IPS-NIHi11 (cell line): ENCODE data around the gene CHURC1.

Experiments used
- DNase-seq: peaks from one replicate; pipeline ENCODE4 v3.0.0; 2012; ENCODE audit warnings: mixed read lengths, low spot score

CHURC1 gene

DNA sequence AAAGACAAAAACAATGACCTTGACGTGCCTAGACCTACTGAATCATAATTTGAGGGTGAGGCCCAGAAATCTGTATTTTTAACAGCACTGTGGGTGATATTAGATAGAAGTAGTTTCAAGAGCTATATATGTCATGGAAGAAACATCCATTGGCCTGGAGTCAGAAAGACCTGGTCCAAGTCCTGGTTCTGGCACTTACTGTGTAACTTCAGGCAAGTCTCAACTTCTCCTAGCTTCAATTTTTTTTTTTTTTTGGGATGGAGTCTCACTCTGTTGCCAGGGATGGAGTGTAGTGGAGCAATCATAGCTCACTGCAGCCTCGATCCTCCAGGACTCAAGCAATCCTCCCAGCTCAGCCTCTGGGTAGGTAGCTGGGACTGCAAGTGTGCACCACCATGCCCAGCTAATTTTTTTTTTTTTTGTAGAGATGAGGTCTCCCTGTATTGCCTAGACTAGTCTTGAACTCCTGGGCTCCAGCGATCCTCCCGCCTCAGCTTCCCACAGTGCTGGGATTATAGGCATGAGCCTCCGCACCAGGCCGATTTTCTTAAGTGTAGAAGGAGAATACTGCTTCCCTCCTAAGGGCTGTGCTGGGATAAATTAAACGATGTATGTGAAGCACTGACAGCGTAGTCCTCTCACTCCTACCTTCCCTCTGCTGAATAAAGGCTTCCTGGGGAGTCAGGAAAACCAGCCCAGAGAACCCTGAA, 42.6 kb downstream of the CHURC1 start:
- no peak for DNase-seq

DNA sequence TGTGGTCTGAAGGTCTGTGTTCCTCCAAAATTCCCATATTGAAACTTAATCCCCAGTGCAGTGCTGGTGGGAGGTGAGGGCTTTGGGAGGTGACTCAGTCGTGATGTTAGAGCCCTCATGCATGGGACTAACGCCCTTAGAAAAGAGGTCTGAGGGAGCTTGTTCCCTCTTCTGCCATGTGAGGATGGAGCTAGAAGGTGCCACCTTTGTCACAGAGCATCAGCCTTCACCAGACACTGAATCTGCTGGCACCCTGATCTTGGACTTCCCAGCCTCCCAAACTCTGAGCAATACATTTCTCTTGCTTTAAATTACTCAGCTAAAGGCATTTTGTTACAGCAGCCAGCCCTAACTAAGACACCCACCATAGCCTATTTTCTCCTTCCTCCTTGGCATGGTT, 43.9 kb downstream of the CHURC1 start:
- DNase-seq = no peak

DNA sequence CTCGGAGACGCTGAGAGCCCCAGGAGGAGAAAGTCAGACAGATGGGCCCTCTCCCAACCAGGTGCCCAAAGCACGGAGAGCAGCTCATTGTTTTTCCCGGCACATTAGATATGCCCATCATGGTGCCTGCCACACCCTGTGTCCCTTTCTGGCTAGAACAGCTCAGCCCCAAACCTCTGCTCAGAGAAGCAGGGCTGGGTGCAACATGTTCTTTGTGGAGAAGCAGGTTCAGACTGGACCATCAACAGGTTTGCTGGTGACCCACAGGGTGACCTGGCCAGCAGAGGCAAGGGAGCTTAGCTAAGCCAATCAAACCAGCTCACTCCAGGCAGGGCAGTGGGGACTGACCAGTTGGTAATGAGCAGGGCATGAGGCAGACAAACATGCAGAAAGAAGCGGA, 44.5 kb downstream of the CHURC1 start:
- no peak for DNase-seq

DNA sequence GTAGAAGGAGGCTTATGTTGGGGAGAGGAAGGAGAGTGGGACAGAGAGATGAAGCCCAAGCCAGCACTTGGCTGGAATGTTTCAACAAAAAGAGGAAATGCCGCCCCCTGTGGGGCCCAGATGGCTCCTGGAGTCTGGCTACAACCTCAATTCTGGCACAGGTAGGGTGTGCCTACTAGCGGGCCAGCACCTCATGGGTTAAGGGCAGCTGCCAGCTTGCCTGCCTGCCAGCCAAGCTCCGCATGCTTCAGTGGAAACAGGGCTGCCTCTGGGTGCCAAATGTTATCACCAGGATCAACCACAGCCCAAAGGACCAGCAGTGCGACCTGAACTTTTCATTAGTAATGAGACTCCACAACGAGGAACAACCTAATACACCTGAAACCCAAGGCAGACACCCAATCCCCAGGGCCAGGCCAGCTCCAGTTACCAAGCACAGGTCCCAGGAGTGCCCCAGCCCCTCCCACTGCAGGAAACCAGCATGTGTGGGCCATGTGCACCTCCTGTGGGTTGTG, 46.6 kb downstream of the CHURC1 start:
- peak; percentile 72 for DNase-seq

DNA sequence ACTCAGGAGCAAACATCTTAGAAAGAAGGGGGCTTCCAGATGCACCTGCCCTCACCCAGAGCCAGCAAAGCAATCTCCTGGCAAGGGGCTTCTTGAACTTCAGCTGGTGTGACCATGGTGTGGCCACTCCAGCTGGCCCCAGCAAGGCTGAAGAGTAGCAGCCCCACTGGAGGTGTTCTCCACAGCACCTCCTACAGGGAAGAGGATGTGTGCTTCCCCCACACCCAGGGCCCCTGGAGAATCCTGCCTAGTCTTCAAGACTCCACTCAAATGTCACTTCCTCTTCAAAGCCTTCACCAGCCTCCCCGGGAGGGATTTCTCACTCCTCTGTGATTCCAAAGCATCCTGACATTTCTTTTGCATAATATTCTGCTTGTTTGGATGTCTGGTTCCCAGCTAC, 49.4 kb downstream of the CHURC1 start:
- peak; percentile 30 for DNase-seq

DNA sequence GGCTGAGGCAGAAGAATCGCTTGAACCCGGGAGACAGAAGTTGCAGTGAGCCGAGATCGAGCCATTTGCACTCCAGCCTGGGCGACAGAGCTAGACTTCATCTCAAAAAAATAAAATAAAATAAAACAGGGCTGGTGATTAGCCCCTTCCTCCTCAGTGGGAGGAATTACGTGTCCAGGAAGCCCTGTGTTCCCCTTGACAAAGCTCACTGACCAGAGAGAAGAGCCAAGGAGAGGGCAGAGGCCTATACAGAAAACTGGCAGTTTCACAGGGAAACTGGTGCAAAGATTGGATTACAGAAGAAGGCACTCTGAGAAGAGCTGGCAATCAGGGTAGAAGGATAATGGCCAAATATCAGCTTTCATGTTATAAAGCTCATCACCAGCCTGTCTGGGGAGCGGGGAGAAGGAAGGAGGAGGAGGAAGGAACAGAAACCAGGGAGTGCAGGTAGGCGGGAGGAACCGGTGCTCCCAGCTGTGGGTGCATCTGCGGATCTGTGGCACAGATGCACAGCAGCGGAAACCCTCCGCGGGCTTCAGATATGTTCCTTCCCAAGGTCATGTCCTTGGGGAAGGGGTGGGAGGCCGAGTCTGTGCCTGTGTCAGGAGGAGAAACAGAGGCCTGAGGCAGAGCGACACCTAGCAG, 51.2 kb downstream of the CHURC1 start:
- DNase-seq = no peak

DNA sequence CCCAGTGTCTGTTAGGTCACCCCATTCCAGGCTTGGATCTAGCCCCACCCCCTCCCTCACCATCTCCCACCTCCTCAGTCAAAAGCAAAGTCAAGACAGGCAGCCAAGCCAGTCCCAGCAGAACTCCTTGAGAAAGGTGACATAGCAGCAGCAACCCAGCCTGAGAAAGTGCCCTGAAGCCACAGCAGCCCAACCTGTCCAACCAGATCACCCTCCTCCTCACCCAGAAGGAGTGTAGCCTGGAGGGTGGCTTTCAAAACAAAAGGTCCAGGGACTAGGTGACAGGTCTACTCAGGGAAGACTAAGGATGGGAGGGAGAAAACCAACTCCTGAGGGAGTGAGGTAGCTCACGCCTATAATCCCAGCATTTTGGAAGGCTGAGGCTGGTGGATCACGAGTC, 52.7 kb downstream of the CHURC1 start:
- no peak for DNase-seq

DNA sequence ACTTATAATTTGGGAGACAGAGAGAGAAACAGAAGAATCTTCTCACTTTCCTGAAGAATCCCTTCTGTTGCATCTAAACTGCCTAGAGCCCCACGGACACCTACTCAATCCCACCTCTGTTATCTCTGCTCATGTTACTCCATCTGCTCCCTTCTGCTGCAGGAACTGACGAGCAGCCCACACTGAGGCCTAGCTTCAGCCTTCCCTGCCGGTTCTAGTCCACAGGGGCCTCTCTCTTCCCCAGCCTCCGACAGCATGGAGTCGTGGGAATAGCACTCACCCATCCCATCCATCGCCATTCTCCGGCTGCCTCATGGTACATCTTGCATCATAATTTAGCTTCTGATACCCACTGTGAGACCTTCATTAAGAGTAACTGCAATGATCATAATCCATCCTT, 53.9 kb downstream of the CHURC1 start:
- no peak for DNase-seq

DNA sequence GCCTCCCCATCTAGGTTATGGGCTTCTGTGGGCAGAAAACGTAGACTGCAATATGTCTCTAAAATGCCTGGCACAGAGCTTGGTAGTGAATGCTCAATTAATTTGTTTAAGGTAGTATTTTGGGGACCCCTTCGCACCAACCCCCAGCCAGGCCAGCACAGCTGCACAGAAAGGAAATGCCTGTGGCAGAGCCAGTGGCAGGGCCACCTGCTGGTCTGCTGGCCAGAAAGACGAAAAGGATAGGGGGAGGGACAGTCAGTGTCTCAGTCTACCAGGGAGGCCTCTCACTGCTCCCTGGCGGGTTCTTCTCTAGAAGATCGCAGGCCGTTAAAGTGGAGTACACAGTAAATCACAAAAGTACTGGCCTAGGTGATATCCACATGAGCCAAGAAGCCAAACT, 54.4 kb downstream of the CHURC1 start:
- DNase-seq = peak; percentile 45

DNA sequence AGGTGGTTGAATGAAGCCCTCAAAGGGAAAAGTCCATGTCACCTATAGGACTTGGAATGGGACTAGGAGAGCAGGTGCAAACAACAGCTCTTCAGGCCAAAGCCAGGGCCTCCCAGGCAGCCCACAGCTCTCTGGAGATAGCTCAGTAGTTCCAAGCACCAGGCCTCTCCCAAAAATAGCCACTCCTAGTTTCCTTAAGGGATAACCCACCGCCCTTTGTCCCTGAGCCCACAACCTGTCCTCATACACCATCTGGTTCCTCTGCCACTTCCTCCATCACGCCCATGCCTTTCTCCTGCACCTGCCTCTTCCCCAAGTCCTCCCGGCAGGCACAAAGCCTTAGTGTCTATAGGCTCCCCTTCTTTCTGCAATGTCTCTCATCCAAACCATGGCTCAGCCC, 55.8 kb downstream of the CHURC1 start:
- no peak for DNase-seq

DNA sequence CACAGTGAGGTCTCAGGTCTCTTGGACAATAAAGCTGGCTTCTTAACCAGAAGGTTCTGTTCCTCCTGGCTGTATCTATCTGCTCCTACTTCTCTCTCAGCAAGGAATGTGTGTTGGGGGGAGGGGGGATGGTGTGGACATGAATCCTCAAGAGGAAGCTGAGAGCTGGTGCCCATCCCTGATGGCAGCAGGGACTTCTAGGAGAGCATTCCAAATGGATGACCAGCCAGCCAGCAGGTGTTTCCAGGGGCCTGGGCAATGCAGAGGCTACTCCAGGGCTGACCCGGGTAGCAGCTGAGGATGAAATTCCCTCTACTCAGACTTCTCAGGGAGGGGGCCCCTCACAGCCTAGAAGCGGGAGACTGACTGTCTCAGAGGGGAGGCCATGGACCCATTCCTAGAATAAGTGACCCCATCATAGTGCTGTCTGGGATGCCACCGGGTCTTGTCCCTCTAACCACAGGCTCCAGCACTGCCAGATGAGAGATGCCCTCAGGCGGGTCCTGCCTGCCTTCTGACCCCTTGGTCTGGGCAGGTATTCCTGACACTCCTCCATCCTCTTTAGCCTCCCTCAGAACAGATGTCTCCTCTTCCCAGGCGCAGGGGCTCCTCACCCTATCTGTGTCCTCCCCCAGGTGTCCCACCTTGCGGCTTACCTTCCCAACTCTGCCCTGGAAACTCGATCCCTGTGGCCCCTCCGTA, 56.7 kb downstream of the CHURC1 start:
- DNase-seq = no peak

DNA sequence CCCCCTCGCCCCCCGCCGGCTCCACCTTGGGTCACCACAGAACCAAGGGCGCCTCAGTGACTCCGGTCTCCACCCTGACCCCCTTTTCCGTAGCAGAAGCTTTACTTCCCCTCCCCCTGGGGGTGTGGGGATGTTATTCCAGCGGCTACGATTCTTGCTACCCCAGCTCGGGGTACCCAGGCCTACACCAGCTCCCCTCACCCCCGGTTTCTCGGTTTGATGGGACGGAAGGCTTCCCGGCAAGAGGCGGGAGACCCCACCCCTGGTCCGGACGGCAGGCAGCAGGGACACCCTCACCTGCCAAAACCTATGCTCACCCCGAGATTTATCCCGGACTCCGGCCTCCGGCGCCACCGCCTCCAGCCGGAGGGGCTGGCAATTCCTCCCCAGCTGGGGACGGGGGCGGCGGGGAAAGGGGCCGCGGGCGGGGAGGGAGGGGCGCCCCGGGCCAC, 57.3 kb downstream of the CHURC1 start:
- DNase-seq = no peak

DNA sequence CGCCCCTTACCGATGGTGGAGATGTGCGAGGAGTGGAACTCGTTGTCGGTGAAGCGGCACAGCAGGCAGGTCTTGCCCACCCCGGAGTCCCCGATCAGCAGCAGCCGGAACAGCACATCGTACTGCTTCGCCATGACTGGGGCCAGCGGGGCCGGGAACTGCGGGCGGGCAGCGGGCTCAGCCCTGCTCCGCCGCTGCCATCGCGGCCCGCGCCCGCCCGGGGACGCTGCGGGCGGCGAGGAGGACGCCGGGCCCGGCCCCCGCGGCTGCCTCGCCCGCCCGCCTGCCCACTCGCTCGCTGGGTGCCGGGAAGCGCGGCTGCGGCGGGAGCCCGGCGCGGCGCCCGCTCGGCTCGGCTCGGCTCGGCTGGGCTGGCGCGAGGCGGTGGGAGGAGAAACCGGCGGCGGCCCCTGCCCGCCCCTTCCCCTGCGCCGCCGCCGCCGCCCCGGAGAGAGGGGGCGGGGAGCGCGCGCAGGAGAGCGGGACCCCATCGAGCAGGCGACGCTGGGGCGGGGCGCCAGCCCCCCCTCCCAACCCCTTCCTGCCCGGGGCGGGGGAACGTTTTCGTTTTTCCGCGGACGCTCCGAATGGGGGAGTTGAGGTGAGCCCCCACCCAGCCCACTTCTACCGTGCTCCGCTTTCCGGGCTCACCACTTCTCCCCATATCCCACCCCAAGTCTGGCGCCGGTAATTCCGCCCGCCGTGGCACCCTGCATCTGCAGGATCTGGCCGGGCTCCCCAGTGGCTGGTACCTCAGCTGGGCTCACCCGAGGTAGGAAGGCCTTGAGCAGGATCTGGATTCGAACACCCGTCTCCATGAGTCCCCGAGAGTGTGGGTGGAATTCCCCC, 57.9 kb downstream of the CHURC1 start, which contains the start of gene RAB15:
TSS of gene RAB15 (minus strand) at position 394 of the 849 bp plus-strand sequence. CDS start at position 134, 260 bp downstream.
- peak; percentile 78 for DNase-seq

DNA sequence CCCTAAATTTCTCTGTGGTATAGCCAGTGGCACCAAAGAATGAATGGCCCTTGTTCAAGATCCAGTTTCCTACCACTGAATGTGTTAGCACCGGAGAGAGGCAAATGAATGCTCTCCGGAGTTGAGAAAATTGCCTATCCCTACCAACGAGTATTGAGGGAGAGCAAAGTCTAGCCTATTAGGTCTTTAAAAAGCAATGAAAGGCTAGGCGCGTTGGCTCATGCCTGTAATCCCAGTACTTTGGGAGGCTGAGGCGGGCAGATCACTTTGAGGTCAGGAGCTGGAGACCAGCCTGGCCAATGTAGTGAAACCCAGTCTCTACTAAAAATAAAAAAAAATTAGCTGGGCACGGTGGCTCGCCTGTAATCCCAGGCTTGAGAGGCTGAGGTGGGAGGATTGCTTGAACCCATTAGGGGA, 58.8 kb downstream of the CHURC1 start:
- no peak for DNase-seq

DNA sequence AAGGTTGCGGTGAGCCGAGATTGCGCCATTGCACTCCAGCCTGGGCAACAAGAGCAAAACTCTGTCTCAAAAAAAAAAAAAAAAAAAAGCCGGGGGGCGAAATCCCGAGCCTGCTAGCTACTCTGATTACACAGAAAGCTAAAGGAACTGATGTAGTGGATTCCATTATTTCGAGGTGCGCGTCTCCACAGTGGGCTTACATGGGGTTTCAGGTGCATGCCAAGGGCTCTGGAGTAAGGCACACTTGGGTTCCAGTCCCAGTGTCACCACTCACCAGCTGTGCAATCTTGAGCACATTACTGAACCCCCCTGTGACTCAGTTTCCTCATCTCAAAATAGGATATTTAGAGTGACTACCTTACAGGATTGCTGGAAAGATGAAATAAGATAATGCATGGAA, 59.6 kb downstream of the CHURC1 start:
- no peak for DNase-seq

DNA sequence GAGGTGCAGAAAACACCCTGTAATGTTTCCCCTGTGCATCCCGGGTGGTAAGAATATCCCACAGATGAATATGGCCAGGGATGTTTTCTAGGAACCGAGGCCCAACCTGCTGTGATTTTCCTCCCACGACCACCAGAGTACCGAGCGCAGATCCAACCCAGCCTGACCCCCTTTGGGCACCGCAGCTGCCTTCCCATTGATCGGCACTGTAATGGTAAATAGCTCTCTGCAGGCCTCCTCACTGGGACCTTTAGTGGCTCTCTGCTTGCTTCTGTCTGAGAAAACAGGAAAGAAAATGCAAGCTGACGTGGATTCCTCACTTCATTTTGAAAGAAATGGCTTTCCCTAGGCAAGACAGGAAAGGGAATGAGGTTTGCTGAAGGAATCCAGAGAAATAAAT, 60.3 kb downstream of the CHURC1 start:
- DNase-seq = peak; percentile 56

DNA sequence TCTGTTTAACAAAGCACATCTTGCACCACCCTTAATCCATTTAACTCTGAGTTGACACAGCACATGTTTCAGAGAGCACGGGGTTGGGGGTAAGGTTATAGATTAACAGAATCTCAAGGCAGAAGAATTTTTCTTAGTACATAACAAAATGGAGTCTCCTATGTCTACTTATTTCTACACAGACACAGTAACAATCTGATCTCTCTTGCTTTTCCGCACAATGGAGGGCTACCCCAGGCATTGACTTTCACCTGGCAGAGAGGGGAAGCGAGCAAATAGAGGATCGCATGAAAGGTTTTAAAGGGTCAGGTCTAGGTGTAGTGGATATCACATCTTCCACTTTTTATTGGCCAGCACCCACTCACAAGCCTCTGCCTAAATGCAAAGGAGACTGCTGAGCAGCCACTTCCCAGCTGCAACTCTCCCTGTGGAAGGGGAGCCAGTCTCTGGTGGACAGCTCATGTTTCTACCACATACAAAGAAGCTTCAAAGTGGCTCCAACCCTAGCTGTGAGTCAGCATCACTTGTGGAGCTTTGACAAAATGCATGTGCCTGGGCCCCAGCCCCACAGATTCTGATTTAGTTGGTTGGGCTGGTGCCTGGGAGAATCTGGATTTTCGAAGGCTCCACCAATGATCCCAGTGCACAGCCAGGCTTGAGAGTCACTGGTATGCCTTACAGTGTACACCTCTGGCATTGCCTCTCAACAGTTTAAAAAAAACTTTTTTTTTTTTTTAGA, 65.2 kb downstream of the CHURC1 start:
- no peak for DNase-seq

DNA sequence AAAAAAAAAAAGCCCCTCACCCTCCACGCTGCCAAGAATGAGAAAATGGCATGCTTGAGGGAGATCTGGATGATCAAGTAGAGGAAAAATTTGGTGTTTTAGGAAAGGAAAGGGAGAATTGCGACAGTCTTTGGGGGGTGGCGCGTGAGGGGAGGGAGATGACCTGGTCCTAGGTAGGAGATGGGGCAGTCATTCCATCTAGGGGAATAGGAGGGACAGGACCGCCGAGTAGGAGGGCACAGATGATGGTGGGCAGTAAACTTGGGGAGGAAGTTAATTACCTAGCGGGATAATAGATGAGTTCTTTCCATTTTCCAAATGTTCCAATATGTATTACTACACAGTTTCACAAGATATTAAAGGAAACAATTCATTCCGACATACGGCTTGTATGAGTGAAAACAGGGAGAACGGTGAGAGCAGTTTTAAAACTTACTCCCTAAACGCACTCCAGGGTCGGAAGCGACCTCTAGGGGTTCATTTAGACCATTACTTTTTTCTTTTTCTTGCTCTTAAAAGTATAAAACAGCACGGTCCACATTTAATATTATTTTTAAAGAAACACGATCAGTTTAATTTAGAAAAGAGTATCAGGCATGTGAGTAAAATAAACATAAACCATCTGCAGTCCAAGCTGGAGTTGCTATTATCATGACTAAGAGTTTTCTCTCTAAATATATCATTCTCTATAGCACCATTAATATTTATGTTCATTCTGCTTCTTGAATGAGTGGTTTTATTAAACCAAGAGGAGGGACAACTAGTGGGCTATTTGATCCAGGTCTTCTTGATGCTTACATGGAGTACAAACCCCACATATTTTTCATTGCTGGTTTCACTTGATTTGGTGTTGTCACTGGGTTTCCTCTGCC, 69.4 kb downstream of the CHURC1 start:
- DNase-seq = peak; percentile 63
